HEK293 (cell line): ENCODE measurements around the gene KRT15.

Experiments
- CTCF ChIA-PET: fragments of 350-600 bp; formaldehyde crosslinking; extraction: SDS; loops from one replicate; lab custom pipeline; 2021; ENCODE audit warnings: antibody characterized with exemption; lab: Yijun Ruan, JAX
- POLR2A ChIA-PET: fragments of 300-600 bp; formaldehyde crosslinking; extraction: SDS; loops from one replicate; lab custom pipeline; 2020; ENCODE audit warnings: antibody characterized with exemption, inconsistent platforms; lab: Yijun Ruan, JAX
- H3K27ac ChIP-seq: fragments of 200-500 bp; sonication (Bioruptor generic); 2 replicates; pipeline ENCODE4 v1.5.1; 2014; ENCODE audit warnings: low read depth, low read length, control low read depth, inconsistent platforms; ENCODE audit errors: extremely low read depth
- H3K36me3 ChIP-seq, 2 experiments: fragments of 200-500 bp in 1 of 2; sonication (Bioruptor generic) in 1 of 2; 1 replicate in 1 of 2; 2 replicates in 1 of 2; pipeline ENCODE4 v1.5.1; 2014 to 2017; ENCODE audit warnings: inconsistent platforms in 2 of 2, low read length in 2 of 2; ENCODE audit not compliant: control insufficient read depth in 2 of 2, insufficient read depth in 1 of 2
- H3K4me1 ChIP-seq: fragments of 200-500 bp; sonication (Bioruptor generic); 2 replicates; pipeline ENCODE4 v1.5.1; 2014; ENCODE audit warnings: mild to moderate bottlenecking, low read length, inconsistent platforms; ENCODE audit not compliant: control insufficient read depth, insufficient read depth
- H3K4me3 ChIP-seq: 2 replicates; pipeline ENCODE4 v1.5.1; 2011; ENCODE audit warnings: low read depth, mild to moderate bottlenecking, control low read depth, low read length, moderate library complexity
- H3K9me3 ChIP-seq: fragments of 200-500 bp; sonication (Bioruptor generic); 2 replicates; pipeline ENCODE4 v1.5.1; 2014; ENCODE audit warnings: low read depth, low read length, inconsistent platforms; ENCODE audit not compliant: control insufficient read depth, insufficient read depth
- BCL11B ChIP-seq: fragments of 450-650 bp; formaldehyde crosslinking; IDR thresholded peaks from 2 replicates; pipeline ENCODE4 v1.5.1; 2016; ENCODE audit warnings: low read depth, missing biosample characterization, missing genetic modification characterization
- CTCF ChIP-seq: fragments of 450-650 bp; formaldehyde crosslinking; IDR thresholded peaks from 2 replicates; pipeline ENCODE4 v1.5.1; 2016; ENCODE audit warnings: missing biosample characterization, missing genetic modification characterization
- IKZF3 ChIP-seq: fragments of 450-650 bp; IDR thresholded peaks from 2 replicates; pipeline ENCODE4 v1.5.0; 2018; ENCODE audit warnings: missing biosample characterization, mild to moderate bottlenecking, missing genetic modification characterization, moderate library complexity
- KLF7 ChIP-seq: fragments of 450-650 bp; formaldehyde crosslinking; IDR thresholded peaks from 2 replicates; pipeline ENCODE4 v1.5.1; 2016; ENCODE audit warnings: missing biosample characterization, missing genetic modification characterization, borderline replicate concordance
- SCRT1 ChIP-seq: fragments of 450-650 bp; formaldehyde crosslinking; IDR thresholded peaks from 2 replicates; pipeline ENCODE4 v1.5.1; 2016; ENCODE audit warnings: missing biosample characterization, missing genetic modification characterization, borderline replicate concordance
- SETDB1 ChIP-seq: IDR thresholded peaks from one replicate; pipeline ENCODE4 v1.6.1; 2017; ENCODE audit warnings: mild to moderate bottlenecking, low read length, moderate library complexity, mixed read lengths; ENCODE audit not compliant: insufficient read length
- ZBTB1 ChIP-seq: fragments of 450-650 bp; formaldehyde crosslinking; IDR thresholded peaks from 2 replicates; pipeline ENCODE4 v1.5.1; 2016; ENCODE audit warnings: missing biosample characterization, missing genetic modification characterization
- ZBTB11 ChIP-seq: fragments of 450-650 bp; formaldehyde crosslinking; conservative IDR thresholded peaks from 2 replicates; pipeline ENCODE4 v1.5.1; 2016; ENCODE audit warnings: low read depth, missing biosample characterization, missing genetic modification characterization
- ZBTB7A ChIP-seq: fragments of 450-650 bp; formaldehyde crosslinking; IDR thresholded peaks from 2 replicates; pipeline ENCODE4 v1.5.1; 2016; ENCODE audit warnings: low read depth, missing biosample characterization, missing genetic modification characterization
- ZFP37 ChIP-seq: fragments of 450-650 bp; formaldehyde crosslinking; IDR thresholded peaks from 2 replicates; pipeline ENCODE4 v1.5.1; 2016; ENCODE audit warnings: missing biosample characterization, missing genetic modification characterization
- ZIC2 ChIP-seq: fragments of 450-650 bp; formaldehyde crosslinking; IDR thresholded peaks from 2 replicates; pipeline ENCODE4 v1.5.1; 2016; ENCODE audit warnings: missing biosample characterization, missing genetic modification characterization
- ZNF138 ChIP-seq: fragments of 450-650 bp; formaldehyde crosslinking; IDR thresholded peaks from 2 replicates; pipeline ENCODE4 v1.5.1; 2016; ENCODE audit warnings: missing biosample characterization, missing genetic modification characterization, borderline replicate concordance
- ZNF140 ChIP-seq: fragments of 450-650 bp; formaldehyde crosslinking; IDR thresholded peaks from 2 replicates; pipeline ENCODE4 v1.5.1; 2016; ENCODE audit warnings: missing biosample characterization, missing genetic modification characterization
- ZNF16 ChIP-seq: fragments of 450-650 bp; formaldehyde crosslinking; IDR thresholded peaks from 2 replicates; pipeline ENCODE4 v1.5.1; 2016; ENCODE audit warnings: low read depth, missing biosample characterization, missing genetic modification characterization
- ZNF211 ChIP-seq: fragments of 450-650 bp; formaldehyde crosslinking; IDR thresholded peaks from 2 replicates; pipeline ENCODE4 v1.5.1; 2016; ENCODE audit warnings: low read depth, missing biosample characterization, missing genetic modification characterization
- ZNF221 ChIP-seq: fragments of 450-650 bp; formaldehyde crosslinking; IDR thresholded peaks from 2 replicates; pipeline ENCODE4 v1.5.1; 2017; ENCODE audit warnings: missing biosample characterization, missing genetic modification characterization, borderline replicate concordance
- ZNF292 ChIP-seq: fragments of 450-650 bp; formaldehyde crosslinking; IDR thresholded peaks from 2 replicates; pipeline ENCODE4 v1.5.1; 2016; ENCODE audit warnings: low read depth, missing biosample characterization, missing genetic modification characterization, borderline replicate concordance
- ZNF449 ChIP-seq: fragments of 450-650 bp; formaldehyde crosslinking; IDR thresholded peaks from 2 replicates; pipeline ENCODE4 v1.5.1; 2017; ENCODE audit warnings: missing biosample characterization, mild to moderate bottlenecking, missing genetic modification characterization, moderate library complexity
- ZNF529 ChIP-seq: fragments of 450-650 bp; formaldehyde crosslinking; IDR thresholded peaks from 2 replicates; pipeline ENCODE4 v1.5.1; 2017; ENCODE audit warnings: missing genetic modification characterization, missing biosample characterization; ENCODE audit not compliant: insufficient replicate concordance
- ZNF560 ChIP-seq: fragments of 450-650 bp; formaldehyde crosslinking; IDR thresholded peaks from 2 replicates; pipeline ENCODE4 v1.5.1; 2017; ENCODE audit warnings: missing biosample characterization, missing genetic modification characterization, borderline replicate concordance
- ZNF561 ChIP-seq: fragments of 450-650 bp; IDR thresholded peaks from 2 replicates; pipeline ENCODE4 v1.5.1; 2018; ENCODE audit warnings: missing biosample characterization, missing genetic modification characterization, borderline replicate concordance
- ZNF571 ChIP-seq: fragments of 450-650 bp; formaldehyde crosslinking; IDR thresholded peaks from 2 replicates; pipeline ENCODE4 v1.5.0; 2017; ENCODE audit warnings: missing biosample characterization, missing genetic modification characterization
- ZNF600 ChIP-seq: fragments of 450-650 bp; formaldehyde crosslinking; IDR thresholded peaks from 2 replicates; pipeline ENCODE4 v1.5.1; 2016; ENCODE audit warnings: missing biosample characterization, missing genetic modification characterization
- ZNF658 ChIP-seq: fragments of 450-650 bp; formaldehyde crosslinking; IDR thresholded peaks from 2 replicates; pipeline ENCODE4; 2016; ENCODE audit warnings: missing biosample characterization, missing genetic modification characterization
- ZNF701 ChIP-seq: fragments of 450-650 bp; formaldehyde crosslinking; IDR thresholded peaks from 2 replicates; pipeline ENCODE4 v1.5.1; 2016; ENCODE audit warnings: missing biosample characterization, missing genetic modification characterization
- ZNF792 ChIP-seq: fragments of 450-650 bp; formaldehyde crosslinking; IDR thresholded peaks from 2 replicates; pipeline ENCODE4 v1.5.1; 2016; ENCODE audit warnings: missing biosample characterization, missing genetic modification characterization
- ZSCAN23 ChIP-seq: fragments of 450-650 bp; formaldehyde crosslinking; IDR thresholded peaks from 2 replicates; pipeline ENCODE4 v1.5.1; 2016; ENCODE audit warnings: missing biosample characterization, missing genetic modification characterization

The KRT15 gene

GRCh38 chr17:41474863-41475262 lies 43.8 kb downstream of the KRT15 start:
- no peaks in the 10 kb centered on the region for H3K9me3 ChIP-seq
- CTCF ChIA-PET, result interaction anchor here (1.1 to 1.3 kb wide), 4 partner anchors 74 to 192 kb away, joined by 3 to 4 read pairs (median 3); no protein-coding TSS in a partner anchor
- no peaks in the 10 kb centered on the region for H3K36me3 ChIP-seq
- TF ChIP-seq ZSCAN23 (tag by site-specific recombination), result no peak
- no peak for TF ChIP-seq ZNF560 (tag by site-specific recombination)
- no peak for TF ChIP-seq ZNF701 (tag by site-specific recombination)
- TF ChIP-seq SETDB1, result no peak
- no peak for TF ChIP-seq ZBTB1
- TF ChIP-seq ZNF449 (tag by site-specific recombination), result no peak
- TF ChIP-seq IKZF3, result no peak
- TF ChIP-seq KLF7, result no peak
- TF ChIP-seq ZFP37 (tag by site-specific recombination), result no peak
- TF ChIP-seq ZNF138 (tag by site-specific recombination), result no peak
- TF ChIP-seq ZBTB11, result no peak
- no peak for TF ChIP-seq SCRT1 (tag by site-specific recombination)
- TF ChIP-seq ZNF658, result no peak
- no peak for TF ChIP-seq BCL11B (tag by site-specific recombination)
- no peak overlapping the region for H3K4me3 ChIP-seq
- H3K27ac ChIP-seq, result no peak overlapping the region
- POLR2A ChIA-PET, result no interaction called here
- no peaks in the 10 kb centered on the region for H3K4me1 ChIP-seq

GRCh38 chr17:41468346-41468745 lies 50.3 kb downstream of the KRT15 start:
- CTCF ChIA-PET, result interaction anchor here (1.1 kb wide), 1 partner anchor 195 kb away, joined by 4 read pairs; no protein-coding TSS in a partner anchor
- H3K4me3 ChIP-seq, result no peak overlapping the region
- H3K27ac ChIP-seq, result no peak overlapping the region
- no peaks in the 10 kb centered on the region for H3K4me1 ChIP-seq
- no peaks in the 10 kb centered on the region for H3K9me3 ChIP-seq
- POLR2A ChIA-PET, result no interaction called here
- no peaks in the 10 kb centered on the region for H3K36me3 ChIP-seq
- TF ChIP-seq ZNF600, result no peak
- TF ChIP-seq ZNF138 (tag by site-specific recombination), result no peak
- no peak for TF ChIP-seq ZNF140 (tag by site-specific recombination)

GRCh38 chr17:41467561-41467960 lies 51.1 kb downstream of the KRT15 start:
- no peak overlapping the region for H3K4me3 ChIP-seq
- CTCF ChIA-PET, result interaction anchor here (0.6 to 1.1 kb wide), 3 partner anchors 33 to 195 kb away, joined by 3 to 4 read pairs (median 4); no protein-coding TSS in a partner anchor
- no peaks in the 10 kb centered on the region for H3K4me1 ChIP-seq
- no peak overlapping the region for H3K27ac ChIP-seq
- no peaks in the 10 kb centered on the region for H3K36me3 ChIP-seq
- POLR2A ChIA-PET, result no interaction called here
- no peaks in the 10 kb centered on the region for H3K9me3 ChIP-seq
- TF ChIP-seq ZBTB7A (tag by site-specific recombination) (no peak), ZNF792 (tag by site-specific recombination) (no peak), ZNF292 (tag by site-specific recombination) (no peak), ZNF211 (tag by site-specific recombination) (no peak), ZNF221 (no peak), ZNF561 (tag by site-specific recombination) (no peak), ZNF571 (tag by site-specific recombination) (no peak), ZNF529 (tag by site-specific recombination) (no peak), ZIC2 (tag by site-specific recombination) (no peak), CTCF (tag by site-specific recombination) (no peak), ZNF16 (tag by site-specific recombination) (no peak)
